NCI-H1092 (cell line): ENCODE data around the gene UNC93A.
"Not testable (repeated sequence)": the region's sequence is repeated elsewhere in the genome, so short reads cannot be mapped to it uniquely, and the experiment has no call there.

Experiments
- DNase-seq: peaks from one replicate; lab custom pipeline; 2025; lab: John Stamatoyannopoulos, UW

The UNC93A gene

DNA sequence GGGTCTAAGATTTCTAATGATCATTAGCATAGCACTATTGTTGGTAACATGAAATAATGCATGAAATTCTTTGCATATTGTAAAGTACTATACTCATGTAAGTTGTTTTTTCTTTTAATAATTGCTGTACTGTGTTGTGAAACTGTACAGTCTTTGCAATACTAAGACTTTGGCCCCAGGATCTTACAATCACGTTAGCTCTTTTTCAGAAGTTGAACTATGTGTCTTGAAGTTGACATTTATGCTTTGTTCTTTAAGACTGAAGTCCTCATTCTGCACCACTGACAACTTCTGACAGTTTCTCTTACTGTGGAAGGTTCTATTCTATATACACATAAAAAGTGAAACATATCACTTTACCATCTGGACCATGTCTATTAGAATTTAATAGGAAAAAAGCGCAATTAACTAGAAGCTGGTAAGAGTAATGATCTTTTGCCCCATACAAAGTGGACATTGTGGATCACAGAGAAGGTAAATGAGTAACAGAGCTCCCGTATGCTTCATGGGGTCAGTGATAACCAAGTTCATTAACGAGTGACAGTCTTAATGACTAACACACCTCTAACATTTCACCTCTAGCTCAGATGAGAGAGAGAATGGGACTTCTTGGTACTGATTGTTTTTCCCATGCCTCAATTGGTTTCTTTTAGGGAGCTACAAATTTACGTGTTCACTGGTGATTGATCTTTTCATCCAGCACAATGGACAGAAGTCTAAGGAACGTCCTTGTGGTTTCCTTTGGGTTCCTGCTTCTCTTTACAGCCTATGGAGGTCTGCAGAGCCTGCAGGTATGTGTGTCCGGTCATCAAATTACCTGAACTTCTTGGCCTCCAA, at the start of gene UNC93A:
Gene UNC93A, plus strand, starts transcription at position 530 of the 837 bp plus-strand sequence. Its CDS starts 175 bp downstream, at position 705.
- no peak for DNase-seq

DNA sequence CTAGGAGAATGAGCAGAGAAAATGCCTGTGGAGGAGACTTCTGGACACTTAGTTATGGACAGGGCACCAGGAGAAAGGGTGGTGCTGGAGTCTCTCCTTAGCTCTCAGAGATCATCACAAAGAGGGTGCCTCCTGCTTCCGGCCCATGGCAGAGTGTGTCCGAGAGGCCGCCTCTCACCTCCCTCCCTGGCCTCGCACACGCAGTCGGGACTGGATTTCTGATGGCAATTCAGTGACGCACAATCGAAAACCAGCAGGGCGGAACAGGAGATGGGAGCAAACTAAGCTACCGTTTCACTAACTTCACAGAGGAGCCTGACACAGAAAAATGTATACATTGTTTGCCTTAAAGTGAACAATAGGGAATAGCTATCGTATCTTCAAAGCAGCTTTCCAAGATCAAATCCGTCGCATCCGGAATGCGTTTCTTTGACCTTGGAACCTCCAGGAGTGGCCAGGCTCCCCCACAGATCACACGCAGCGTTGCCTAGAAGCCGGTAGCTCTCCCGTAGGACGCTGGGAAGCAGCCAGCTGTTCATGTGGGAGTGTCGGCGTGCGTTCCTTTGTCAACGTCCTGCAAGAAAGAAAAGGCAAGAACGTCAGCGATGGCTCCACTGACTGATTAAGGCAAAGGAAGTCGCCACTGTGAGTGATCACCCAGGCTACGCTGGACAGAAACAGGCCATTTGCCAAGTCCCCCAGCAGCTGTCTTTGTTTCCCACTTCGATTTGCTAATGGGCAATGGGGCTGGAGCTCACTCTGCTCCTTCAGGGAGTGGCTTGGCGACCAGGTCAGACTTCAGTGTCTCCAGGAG, 49.6 kb upstream of the UNC93A start:
- peak; percentile 54 for DNase-seq

DNA sequence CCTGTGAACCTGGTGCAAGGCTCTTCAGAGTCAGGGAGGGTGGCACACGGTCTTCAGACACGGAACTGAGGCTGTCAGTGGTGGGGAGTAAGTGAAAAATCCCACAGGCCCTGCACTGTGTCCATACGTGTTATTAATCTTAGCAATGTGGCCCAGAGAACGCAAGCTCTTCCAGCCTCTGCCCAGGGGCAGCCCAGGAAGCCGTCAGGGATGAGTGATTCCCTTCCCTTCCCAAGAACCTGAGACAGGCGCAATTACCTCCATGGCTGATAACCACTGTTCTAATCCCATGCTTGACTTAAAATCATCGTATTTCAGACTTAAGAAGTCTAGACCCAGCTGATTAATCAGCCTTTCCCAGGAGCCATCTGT, 49.0 kb upstream of the UNC93A start:
- DNase-seq, result not testable (repeated sequence)

DNA sequence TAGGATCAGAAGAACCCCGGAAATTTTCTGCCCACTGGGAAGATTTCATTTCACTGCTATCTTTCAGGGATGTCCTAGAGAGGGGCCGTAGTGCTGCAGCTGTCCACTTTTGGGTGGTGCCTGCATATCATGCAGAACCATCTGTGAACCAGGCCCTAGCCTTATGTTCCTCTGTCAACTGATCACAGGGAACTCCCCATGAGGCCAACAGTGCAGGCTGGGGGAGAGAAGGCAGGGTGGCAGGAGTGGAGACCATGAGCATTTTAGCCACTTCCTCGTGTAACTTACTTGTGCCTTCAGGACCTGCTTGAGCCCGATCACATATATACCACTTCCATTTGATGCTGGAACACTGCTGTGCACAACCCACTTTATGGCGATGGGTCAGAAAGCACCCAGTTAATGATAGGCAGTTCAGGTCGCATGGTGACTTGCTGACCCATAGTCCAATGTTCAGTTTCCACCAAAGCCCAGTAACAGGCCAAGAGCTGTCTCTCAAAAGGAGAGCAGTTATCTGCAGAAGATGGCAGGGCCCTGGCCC, 48.5 kb upstream of the UNC93A start:
- DNase-seq, result not testable (repeated sequence)

DNA sequence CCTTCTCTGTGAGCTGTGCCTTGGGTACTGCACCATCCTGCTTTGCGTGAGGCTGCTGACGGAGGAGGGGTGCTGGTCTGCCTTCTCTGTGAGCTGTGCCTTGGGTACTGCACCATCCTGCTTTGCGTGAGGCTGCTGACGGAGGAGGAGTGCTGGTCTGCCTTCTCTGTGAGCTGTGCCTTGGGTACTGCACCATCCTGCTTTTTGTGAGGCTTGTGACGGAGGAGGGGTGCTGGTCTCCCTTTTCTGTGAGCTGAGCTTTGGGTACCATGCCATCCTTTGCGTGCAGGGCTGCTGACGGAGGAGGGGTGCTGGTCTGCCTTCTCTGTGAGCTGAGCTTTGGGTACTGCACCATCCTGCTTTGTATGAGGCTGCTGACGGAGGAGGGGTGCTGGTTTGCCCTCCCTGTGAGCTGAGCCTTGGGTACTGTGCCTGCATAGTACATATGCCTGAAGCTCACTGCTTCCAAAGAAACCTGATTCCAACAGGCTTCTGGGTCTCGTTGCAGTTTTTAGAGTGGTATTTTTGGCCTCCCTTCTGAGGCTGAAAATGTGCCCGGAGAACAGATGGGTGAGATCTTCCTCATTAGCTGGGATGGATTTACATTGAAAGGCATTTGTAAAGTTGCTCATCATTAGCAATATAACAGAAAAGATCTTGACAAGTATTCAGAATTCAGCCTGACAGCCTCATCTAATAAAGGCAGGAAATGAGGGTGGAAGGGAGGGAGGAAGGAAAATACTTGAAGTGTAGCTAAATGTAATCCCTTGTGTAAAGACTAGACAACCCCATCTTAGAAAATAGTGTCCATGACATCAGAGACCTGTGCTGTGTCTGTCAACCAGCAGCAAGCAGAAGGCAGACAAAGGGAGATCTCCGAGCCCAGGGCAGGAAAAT, 46.8 kb upstream of the UNC93A start:
- no peak for DNase-seq

DNA sequence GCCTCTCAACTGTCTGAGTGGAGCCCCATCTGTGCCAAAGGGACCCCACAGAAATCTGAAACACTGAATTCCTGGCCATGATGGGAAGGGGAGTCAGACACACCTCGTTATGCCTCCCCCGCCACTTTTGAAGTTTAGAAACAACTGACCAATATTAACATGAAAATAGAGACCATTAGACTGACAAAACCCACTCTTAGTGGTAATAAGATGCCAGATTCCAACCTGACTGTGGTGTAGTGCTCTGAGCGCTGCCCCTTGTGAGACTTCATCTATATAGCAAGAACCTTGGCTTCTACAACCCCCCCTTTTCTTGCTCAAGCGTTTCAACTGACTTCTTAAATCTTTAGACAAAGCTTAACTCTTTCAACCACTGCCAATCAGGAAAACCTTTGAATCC, 46.1 kb upstream of the UNC93A start:
- DNase-seq, result no peak

DNA sequence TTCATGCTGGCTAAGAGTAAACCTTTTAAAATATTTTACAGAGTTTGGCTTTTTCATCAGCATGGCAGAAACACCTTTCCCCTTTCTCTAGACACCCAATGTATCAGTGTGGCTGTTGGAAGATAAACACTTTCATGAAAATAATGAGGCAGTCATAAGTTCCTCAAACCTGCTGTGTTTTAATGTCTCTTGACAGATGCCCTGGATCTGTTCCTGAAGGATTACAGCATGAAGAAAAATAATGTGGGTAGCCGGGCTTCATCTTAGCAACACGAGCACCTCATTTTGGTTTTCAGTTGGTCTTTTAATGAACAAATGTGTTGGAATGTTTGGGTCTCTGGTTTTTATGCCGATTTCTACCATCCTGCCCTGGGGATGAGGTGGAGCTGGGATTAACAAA, 45.5 kb upstream of the UNC93A start:
- DNase-seq, result no peak

DNA sequence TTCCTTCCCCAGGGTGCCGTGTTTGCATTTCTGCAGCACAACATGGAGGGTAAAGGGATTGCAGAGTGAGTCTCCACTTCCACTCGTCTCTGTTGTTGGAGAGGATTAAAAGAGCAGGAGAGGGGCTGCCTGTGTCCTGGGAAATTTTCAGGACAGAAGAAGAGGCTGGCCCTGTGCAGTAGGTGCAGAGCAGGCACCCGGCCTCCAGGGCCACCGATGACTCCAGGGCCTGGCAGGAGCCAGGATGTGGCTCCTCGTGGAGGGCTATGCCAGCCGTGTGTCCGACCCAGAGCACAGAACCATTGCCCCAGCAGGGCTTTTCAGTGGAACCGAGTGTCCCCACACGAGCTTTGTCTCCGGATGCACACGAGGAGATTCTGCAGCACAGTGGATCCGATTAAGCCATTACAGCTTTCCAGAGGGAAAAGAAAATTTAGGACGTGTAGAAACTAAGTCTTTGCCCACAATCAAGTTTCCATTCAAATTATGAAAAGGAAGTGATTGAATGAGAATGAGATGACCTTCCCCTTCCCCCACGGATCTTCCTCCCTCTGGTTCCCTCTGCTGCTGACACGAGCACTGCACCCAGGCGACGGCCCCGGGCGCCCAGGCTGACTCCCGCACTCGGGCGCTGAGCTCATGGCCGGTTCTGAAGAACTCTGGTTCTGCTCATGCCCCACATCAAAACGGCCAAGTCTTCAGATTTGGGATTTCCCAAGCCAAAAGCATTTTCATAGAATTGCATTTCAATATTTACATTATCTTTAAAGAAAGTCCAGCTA, 43.1 kb upstream of the UNC93A start:
- DNase-seq, result no peak

DNA sequence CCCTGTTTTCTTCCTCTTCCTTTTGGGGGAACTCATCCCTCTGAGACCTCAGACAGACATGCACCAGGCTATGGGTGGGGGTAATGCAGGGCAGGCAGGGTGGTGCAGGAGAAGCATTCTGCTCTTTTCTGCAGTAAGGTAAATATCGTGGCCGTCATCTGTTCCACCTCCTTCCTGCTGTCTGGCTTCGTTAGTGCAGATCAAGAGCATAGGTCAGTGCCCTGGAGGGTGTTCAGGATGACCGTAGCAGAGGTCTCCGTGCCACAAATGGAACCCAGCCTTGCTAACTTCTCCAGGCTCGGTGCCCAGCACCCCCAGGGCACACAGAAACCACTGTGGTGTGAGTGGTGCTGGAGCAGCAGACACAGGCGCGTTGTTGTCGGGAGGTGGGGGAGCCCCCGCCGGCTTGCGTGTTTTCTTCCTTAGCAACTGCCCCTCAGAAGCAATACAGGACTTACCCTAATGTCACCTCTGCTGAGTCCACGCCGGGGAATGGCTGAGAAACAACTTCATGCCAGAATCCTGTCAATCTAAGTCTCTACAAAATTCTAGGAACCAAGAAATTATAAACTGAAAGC, 42.1 kb upstream of the UNC93A start:
- not testable (repeated sequence) for DNase-seq

DNA sequence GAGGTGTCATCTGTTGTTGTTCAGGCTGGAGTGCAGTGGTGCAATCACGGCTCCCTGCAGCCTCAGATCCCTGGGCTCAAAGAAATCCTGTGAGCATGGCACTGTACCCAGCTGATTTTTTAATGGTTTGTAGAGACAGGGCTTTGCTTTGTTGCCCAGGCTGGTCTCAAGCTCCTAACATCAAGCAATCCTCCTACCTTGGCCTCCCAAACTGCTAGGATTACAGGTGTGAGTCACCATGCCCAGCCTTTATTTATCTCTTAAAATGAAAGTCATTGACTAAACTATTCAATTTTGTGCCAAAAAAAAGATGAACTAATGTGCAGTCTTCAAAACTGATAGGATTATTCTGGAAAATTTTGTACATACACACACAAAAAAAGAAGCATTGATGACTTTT, 38.8 kb upstream of the UNC93A start:
- DNase-seq, result no peak

DNA sequence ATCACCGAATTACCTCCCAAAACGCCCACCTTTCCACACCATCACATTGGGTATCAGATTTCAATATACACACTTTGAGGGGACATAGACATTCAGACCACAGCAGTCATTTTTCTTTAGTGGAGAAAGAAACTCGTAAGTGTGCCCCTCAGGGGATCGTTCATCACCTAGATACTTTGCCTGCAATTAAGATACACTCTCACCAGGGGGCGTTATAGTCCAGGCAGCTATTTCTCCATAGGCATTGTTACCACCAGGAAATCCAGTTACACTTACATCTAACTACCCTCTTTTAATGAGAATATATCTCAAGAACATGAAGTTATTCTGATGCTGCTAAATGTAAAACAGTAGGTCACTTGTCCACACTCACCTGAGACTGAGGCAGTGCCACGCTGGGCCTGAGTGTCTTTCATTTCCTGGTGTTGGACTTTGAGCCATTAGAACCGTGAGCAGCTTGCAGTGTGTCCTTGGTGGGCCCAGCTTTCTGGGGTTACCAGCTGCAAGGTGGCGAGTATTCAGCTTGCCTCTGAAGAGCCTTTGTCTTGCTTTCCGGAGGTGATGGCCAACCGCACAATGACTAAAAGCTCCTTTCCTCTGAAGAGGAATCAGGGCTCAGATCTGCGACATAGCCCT, 35.1 kb upstream of the UNC93A start:
- no peak for DNase-seq

DNA sequence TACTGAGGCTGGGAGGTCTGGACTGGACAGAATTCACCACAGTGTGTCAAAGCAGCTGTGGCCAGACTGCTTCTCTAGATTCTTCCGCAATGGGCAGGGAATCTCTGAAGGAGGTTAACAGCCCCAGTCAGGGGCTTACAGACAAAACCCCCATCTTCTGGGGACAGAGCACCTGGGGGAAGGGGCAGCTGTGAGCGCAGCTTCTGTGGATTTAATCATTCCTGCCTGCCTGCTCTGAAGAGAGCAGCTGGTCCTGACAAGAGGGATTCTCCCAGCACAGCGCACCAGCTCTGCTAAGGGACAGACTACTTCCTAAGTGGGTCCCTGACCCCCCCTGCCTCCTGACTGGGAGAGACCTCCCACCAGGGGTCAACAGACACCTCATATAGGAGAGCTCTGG, 32.5 kb upstream of the UNC93A start:
- no peak for DNase-seq

DNA sequence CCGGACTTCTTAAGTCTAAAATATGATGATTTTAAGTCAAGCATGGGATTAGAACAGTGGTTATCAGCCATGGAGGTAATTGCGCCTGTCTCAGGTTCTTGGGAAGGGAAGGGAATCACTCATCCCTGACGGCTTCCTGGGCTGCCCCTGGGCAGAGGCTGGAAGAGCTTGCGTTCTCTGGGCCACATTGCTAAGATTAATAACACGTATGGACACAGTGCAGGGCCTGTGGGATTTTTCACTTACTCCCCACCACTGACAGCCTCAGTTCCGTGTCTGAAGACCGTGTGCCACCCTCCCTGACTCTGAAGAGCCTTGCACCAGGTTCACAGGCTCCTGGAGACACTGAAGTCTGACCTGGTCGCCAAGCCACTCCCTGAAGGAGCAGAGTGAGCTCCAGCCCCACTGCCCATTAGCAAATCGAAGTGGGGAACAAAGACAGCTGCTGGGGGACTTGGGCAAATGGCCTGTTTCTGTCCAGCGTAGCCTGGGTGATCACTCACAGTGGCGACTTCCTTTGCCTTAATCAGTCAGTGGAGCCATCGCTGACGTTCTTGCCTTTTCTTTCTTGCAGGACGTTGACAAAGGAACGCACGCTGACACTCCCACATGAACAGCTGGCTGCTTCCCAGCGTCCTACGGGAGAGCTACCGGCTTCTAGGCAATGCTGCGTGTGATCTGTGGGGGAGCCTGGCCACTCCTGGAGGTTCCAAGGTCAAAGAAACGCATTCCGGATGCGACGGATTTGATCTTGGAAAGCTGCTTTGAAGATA, 24.9 kb upstream of the UNC93A start:
- DNase-seq, result not testable (repeated sequence)

DNA sequence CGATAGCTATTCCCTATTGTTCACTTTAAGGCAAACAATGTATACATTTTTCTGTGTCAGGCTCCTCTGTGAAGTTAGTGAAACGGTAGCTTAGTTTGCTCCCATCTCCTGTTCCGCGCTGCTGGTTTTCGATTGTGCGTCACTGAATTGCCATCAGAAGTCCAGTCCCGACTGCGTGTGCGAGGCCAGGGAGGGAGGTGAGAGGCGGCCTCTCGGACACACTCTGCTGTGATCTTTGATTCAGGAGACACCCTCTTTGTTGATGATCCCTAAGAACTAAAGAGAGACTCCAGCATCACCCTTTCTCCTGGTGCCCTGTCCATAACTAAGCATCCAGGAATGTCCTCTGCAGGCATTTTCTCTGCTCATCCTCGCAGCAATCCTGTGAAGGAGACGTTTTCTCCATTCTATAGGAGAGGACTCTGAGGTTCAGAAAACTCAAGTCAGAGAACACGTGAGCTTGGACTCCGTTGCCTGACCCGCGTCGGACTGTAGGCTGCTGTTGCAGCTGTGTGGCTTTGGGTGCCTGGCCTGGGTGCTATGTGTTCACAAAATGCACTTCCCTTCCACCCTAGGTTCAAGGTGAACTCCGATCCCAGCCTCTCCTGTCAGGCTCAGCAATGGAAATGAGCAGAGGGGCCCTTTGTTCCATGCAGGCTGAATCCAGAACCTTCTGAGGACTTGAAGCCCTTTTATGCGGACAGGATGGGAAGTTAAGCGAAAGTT, 24.1 kb upstream of the UNC93A start:
- no peak for DNase-seq

DNA sequence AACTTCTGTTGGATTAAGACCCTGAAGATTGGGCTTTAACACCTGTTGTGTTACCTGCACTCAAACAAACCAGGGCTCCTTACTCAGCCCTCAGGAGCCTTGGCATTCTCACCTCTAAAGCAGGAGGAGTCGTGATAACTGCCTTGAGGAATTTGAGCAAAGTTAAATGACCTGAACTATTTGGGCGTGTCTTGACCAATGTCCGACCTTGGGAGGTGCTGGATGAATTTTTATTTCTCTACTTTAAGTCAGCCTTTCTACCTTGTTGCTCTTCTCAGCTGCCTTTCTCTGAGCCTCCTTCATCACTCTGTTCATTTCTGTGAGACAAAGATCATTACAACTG, 23.6 kb upstream of the UNC93A start:
- DNase-seq, result not testable (repeated sequence)

DNA sequence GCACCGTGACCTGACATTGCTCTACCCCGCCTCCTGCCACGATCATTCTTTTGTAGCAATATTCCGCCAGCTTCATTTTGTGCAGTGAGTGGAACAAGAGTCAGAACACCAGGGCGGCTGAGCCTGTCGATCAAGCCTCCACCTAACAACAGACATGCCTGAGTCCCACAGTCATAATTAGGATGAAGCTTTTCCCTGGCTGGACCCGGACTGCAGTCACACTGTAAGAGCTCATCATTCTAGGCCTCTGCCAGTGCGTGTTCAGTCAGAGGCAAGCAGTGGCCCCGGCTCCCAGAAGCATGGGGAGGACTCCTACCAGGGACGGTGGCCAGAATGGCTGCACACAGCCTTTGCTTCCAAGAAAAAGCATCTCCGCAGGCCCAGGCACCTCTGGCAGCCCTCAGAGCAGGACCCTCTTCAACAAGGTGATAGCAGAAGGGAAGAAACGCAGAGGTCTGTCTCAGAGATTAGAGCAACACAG, 23.2 kb upstream of the UNC93A start:
- no peak for DNase-seq

DNA sequence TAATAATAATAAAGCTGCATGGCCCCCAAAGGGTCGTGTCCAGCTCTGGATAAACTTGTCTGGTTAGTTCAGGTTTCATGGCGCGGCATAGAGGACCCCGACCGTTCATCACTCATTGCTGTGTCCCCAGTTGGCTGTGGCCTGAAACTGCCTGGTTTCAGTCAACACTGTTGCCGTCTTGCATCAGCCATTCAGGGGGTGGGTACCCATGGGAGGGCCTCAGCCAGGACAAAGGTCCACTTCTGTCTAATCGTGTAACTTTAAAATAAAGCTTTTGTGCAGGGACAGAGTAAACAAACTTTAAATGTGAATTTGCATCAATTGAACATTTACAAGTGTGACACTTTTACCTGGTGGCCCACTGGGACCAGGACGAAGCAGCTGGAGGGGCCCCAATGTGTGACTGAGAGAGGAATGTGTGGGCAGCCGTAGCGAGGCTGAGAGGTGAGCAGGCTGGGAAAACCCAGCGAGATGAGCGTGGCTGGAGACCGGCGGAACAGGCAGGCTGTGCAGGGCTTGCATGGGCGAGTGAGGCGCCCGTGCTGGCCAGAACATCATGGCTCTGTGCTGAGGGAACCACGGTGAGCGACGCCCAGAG, 22.3 kb upstream of the UNC93A start:
- no peak for DNase-seq
